ENCODE data around the gene SLC34A1. TPM values are rescaled to one million over a fixed set of nuclear protein-coding genes. Genes with fewer than 3 reads are reported as not detected.
"Not testable (repeated sequence)": the region's sequence is repeated elsewhere in the genome, so short reads cannot be mapped to it uniquely, and the experiment has no call there.

The SLC34A1 gene
- total RNA-seq, 4 donors from 2014 or later = not detected

GRCh38 chr5:177374211-177374610 lies 10.0 kb upstream of the SLC34A1 start:
- no peak overlapping the region for H3K4me3 ChIP-seq
- WGBS = 77% methylated on average over 5 of the region's 5 CpGs
- no peaks in the 10 kb centered on the region for H3K9me3 ChIP-seq
- peaks cover 7 to 26% (median 22%) of the 10 kb centered on the region in 4 donors for H3K4me1 ChIP-seq
- DNase-seq (ENCODE audit: extremely low spot score) = no peak
- intact Hi-C loops (cut with DNase I) = no loop called here
- H3K27me3 ChIP-seq = no peaks in the 10 kb centered on the region
- peaks cover 0 to 6% (median 0%) of the 10 kb centered on the region in 4 donors for H3K36me3 ChIP-seq
- TF ChIP-seq CTCF (IDR thresholded peaks at IDR 0.05) (no peak), POLR2AphosphoS5 (IDR thresholded peaks at IDR 0.05) (no peak), EP300 (IDR thresholded peaks at IDR 0.05) (no peak), POLR2A (IDR thresholded peaks at IDR 0.05; ENCODE audit: low read depth) (no peak)
- no peak overlapping the region for H3K27ac ChIP-seq (replicated peaks in 1 of 4)

GRCh38 chr5:177375516-177375915 lies 8.7 kb upstream of the SLC34A1 start:
- peaks cover 3 to 20% (median 19%) of the 10 kb centered on the region in 4 donors for H3K4me1 ChIP-seq
- WGBS = 84% methylated on average over 5 of the region's 5 CpGs
- DNase-seq (ENCODE audit: extremely low spot score); H3K27ac ChIP-seq (replicated peaks in 1 of 4); H3K27me3 ChIP-seq; H3K4me3 ChIP-seq; H3K9me3 ChIP-seq; H3K36me3 ChIP-seq; intact Hi-C loops (cut with DNase I): not testable (repeated sequence)

- intact Hi-C loops (cut with DNase I) = no loop called here
- H3K27me3 ChIP-seq = no peaks in the 10 kb centered on the region
- no peak overlapping the region for H3K4me3 ChIP-seq
- 84% methylated on average over 11 of the region's 11 CpGs for WGBS
- no peak overlapping the region for H3K27ac ChIP-seq (replicated peaks in 1 of 4)
- H3K36me3 ChIP-seq = peaks cover 0 to 6% (median 0%) of the 10 kb centered on the region in 4 donors
- H3K9me3 ChIP-seq = no peaks in the 10 kb centered on the region
- TF ChIP-seq POLR2AphosphoS5 (IDR thresholded peaks at IDR 0.05) = no peak
- TF ChIP-seq POLR2A (IDR thresholded peaks at IDR 0.05; ENCODE audit: low read depth) = no peak
- H3K4me1 ChIP-seq = peaks cover 3 to 15% (median 14%) of the 10 kb centered on the region in 4 donors
- no peak for DNase-seq (ENCODE audit: extremely low spot score)
Observed at GRCh38 chr5:177376107-177376506, 8.1 kb upstream of the SLC34A1 start.

GRCh38 chr5:177377851-177378776 lies 6.1 kb upstream of the SLC34A1 start:
- Histone ChIP-seq H3K36me3 (no peaks in the 10 kb centered on the region), H3K4me3 (no peak overlapping the region), H3K9me3 (no peaks in the 10 kb centered on the region), H3K27me3 (no peaks in the 10 kb centered on the region), H3K27ac (replicated peaks in 1 of 4) (no peak overlapping the region), H3K4me1 (peaks cover 5 to 7% (median 7%) of the 10 kb centered on the region in 4 donors)
- intact Hi-C loops (cut with DNase I) = no loop called here
- DNase-seq (ENCODE audit: extremely low spot score) = no peak
- WGBS = 89% methylated on average over 6 of the region's 8 CpGs
- TF ChIP-seq POLR2A (IDR thresholded peaks at IDR 0.05; ENCODE audit: low read depth) = no peak
- TF ChIP-seq POLR2AphosphoS5 (IDR thresholded peaks at IDR 0.05) = no peak
- no peak for TF ChIP-seq EP300 (IDR thresholded peaks at IDR 0.05)
- TF ChIP-seq CTCF (IDR thresholded peaks at IDR 0.05) = no peak

GRCh38 chr5:177378884-177379883 lies 5.0 kb upstream of the SLC34A1 start:
- intact Hi-C loops (cut with DNase I) = no loop called here
- H3K9me3 ChIP-seq = no peaks in the 10 kb centered on the region
- no peaks in the 10 kb centered on the region for H3K27me3 ChIP-seq
- TF ChIP-seq POLR2A (IDR thresholded peaks at IDR 0.05; ENCODE audit: low read depth) = no peak
- no peak for TF ChIP-seq POLR2AphosphoS5 (IDR thresholded peaks at IDR 0.05)
- no peak for TF ChIP-seq EP300 (IDR thresholded peaks at IDR 0.05)
- TF ChIP-seq CTCF (IDR thresholded peaks at IDR 0.05) = no peak
- H3K27ac ChIP-seq (replicated peaks in 1 of 4) = no peak overlapping the region
- H3K4me1 ChIP-seq = peaks cover 5 to 7% (median 7%) of the 10 kb centered on the region in 4 donors
- no peak overlapping the region for H3K4me3 ChIP-seq
- H3K36me3 ChIP-seq = no peaks in the 10 kb centered on the region
- no peak for DNase-seq (ENCODE audit: extremely low spot score)
- WGBS = 73% methylated on average over 14 of the region's 15 CpGs

All from esophagus muscularis mucosa (tissue), 4 donors.